Neural cell (in vitro differentiated cells): ENCODE results near the gene ZCCHC14. TPM values are rescaled to one million over a fixed set of nuclear protein-coding genes. Genes with fewer than 3 reads are reported as not detected.
"Not testable (repeated sequence)": the region's sequence is repeated elsewhere in the genome, so short reads cannot be mapped to it uniquely, and the experiment has no call there.

Source experiments
- H2AFZ ChIP-seq: fragments of 200-600, 300-800 bp; sonication (generic), shearing (Covaris generic); 2 replicates; pipeline ENCODE4 v1.6.0; 2014; ENCODE audit warnings: low read depth, mild to moderate bottlenecking, antibody characterized with exemption, low read length, moderate library complexity
- H3F3A ChIP-seq: fragments of 200-600 bp; shearing (Covaris generic); 2 replicates; pipeline ENCODE4 v1.6.1; 2016; ENCODE audit warnings: mild to moderate bottlenecking, moderate library complexity, mixed read lengths, antibody characterized with exemption, low read length; ENCODE audit not compliant: insufficient read depth, poor library complexity, severe bottlenecking
- H3K27ac ChIP-seq: fragments of 200-600, 300-800 bp; sonication (generic), shearing (Covaris generic); 2 replicates; pipeline ENCODE4 v1.5.1; 2014; ENCODE audit warnings: mild to moderate bottlenecking, low read length, moderate library complexity
- H3K27me3 ChIP-seq: fragments of 300-800, 200-600 bp; sonication (generic), shearing (Covaris generic); 2 replicates; pipeline ENCODE4 v1.6.0; 2014; ENCODE audit warnings: mild to moderate bottlenecking, low read depth, low read length, moderate library complexity; ENCODE audit not compliant: insufficient read depth
- H3K36me3 ChIP-seq: fragments of 300-800, 200-600 bp; sonication (generic), shearing (Covaris generic); 2 replicates; pipeline ENCODE4 v1.5.1; 2014; ENCODE audit warnings: mild to moderate bottlenecking, antibody characterized with exemption, low read length, moderate library complexity; ENCODE audit not compliant: insufficient read depth
- H3K4me2 ChIP-seq: fragments of 300-800, 200-600 bp; sonication (generic), shearing (Covaris generic); 2 replicates; pipeline ENCODE4 v1.6.0; 2014; ENCODE audit warnings: mild to moderate bottlenecking, low read length
- H3K4me3 ChIP-seq: fragments of 300-800, 200-600 bp; sonication (generic), shearing (Covaris generic); 2 replicates; pipeline ENCODE4 v1.5.1; 2014; ENCODE audit warnings: mild to moderate bottlenecking, low read length, moderate library complexity
- H3K79me2 ChIP-seq: fragments of 200-600 bp; shearing (Covaris generic); replicated peaks from 2 replicates; pipeline ENCODE4 v1.6.0; 2014; ENCODE audit warnings: mild to moderate bottlenecking, low read length, moderate library complexity; ENCODE audit not compliant: insufficient read depth
- H3K9ac ChIP-seq: fragments of 300-800, 200-600 bp; sonication (generic), shearing (Covaris generic); 2 replicates; pipeline ENCODE4 v1.6.1; 2016; ENCODE audit warnings: mild to moderate bottlenecking, low read length, mixed read lengths
- H3K9me2 ChIP-seq: fragments of 200-600 bp; shearing (Covaris generic); 2 replicates; pipeline ENCODE4 v1.6.1; 2016; ENCODE audit warnings: mild to moderate bottlenecking, low read length, mixed read lengths; ENCODE audit not compliant: insufficient read depth
- H3K9me3 ChIP-seq: fragments of 200-600, 300-800 bp; sonication (generic), shearing (Covaris generic); 2 replicates; pipeline ENCODE4 v1.6.1; 2016; ENCODE audit warnings: mild to moderate bottlenecking, mixed run types, low read length, moderate library complexity, mixed read lengths
- H4K20me1 ChIP-seq: fragments of 200-600 bp; shearing (Covaris generic); 2 replicates; pipeline ENCODE4 v1.6.1; 2016; ENCODE audit warnings: mild to moderate bottlenecking, mixed run types; ENCODE audit not compliant: insufficient read depth
- CTCF ChIP-seq: fragments of 450-650 bp; IDR thresholded peaks from 2 replicates; pipeline ENCODE4 v1.5.1; 2014; ENCODE audit warnings: antibody characterized with exemption, mild to moderate bottlenecking, moderate library complexity; ENCODE audit not compliant: poor library complexity, severe bottlenecking
- EP300 ChIP-seq: fragments of 450-650 bp; conservative IDR thresholded peaks from 2 replicates; pipeline ENCODE4 v1.6.1; 2014; ENCODE audit warnings: antibody characterized with exemption, mild to moderate bottlenecking, moderate library complexity; ENCODE audit not compliant: poor library complexity, severe bottlenecking
- EZH2 ChIP-seq: fragments of 200-600, 300-800 bp; shearing (Covaris generic), sonication (generic); IDR thresholded peaks from 2 replicates; pipeline ENCODE4 v1.6.1; 2014; ENCODE audit warnings: antibody characterized with exemption, low read length, borderline replicate concordance, mild to moderate bottlenecking; ENCODE audit not compliant: insufficient read depth, poor library complexity, severe bottlenecking
- MXI1 ChIP-seq: fragments of 450-650 bp; conservative IDR thresholded peaks from 2 replicates; pipeline ENCODE4 v1.6.1; 2014; ENCODE audit warnings: antibody characterized with exemption, mild to moderate bottlenecking; ENCODE audit not compliant: poor library complexity, severe bottlenecking
- POLR2AphosphoS5 ChIP-seq: IDR thresholded peaks from 2 replicates; pipeline ENCODE4 v1.6.1; 2012
- RAD21 ChIP-seq: fragments of 450-650 bp; conservative IDR thresholded peaks from 2 replicates; pipeline ENCODE4 v1.6.1; 2014; ENCODE audit warnings: antibody characterized with exemption, mild to moderate bottlenecking, moderate library complexity
- REST ChIP-seq: IDR thresholded peaks from 2 replicates; pipeline ENCODE4 v1.6.1; 2012; ENCODE audit warnings: borderline replicate concordance
- SMC3 ChIP-seq: fragments of 450-650 bp; conservative IDR thresholded peaks from 2 replicates; pipeline ENCODE4 v1.6.1; 2014; ENCODE audit warnings: antibody characterized with exemption, mild to moderate bottlenecking, moderate library complexity; ENCODE audit not compliant: poor library complexity
- TAF1 ChIP-seq: IDR thresholded peaks from 2 replicates; pipeline ENCODE4 v1.6.1; 2012; ENCODE audit warnings: low read depth
- polyA plus RNA-seq: library from polyadenylated mRNA; depleted of rRNA; stranded (reverse); fragments of >200 nt; gene quantifications from 2 replicates; pipeline ENCODE4 v1.2.3, GENCODE V29; 2014

Gene ZCCHC14
- polyA plus RNA-seq, 1 donor from 2014 or later = 22.1 TPM

DNA sequence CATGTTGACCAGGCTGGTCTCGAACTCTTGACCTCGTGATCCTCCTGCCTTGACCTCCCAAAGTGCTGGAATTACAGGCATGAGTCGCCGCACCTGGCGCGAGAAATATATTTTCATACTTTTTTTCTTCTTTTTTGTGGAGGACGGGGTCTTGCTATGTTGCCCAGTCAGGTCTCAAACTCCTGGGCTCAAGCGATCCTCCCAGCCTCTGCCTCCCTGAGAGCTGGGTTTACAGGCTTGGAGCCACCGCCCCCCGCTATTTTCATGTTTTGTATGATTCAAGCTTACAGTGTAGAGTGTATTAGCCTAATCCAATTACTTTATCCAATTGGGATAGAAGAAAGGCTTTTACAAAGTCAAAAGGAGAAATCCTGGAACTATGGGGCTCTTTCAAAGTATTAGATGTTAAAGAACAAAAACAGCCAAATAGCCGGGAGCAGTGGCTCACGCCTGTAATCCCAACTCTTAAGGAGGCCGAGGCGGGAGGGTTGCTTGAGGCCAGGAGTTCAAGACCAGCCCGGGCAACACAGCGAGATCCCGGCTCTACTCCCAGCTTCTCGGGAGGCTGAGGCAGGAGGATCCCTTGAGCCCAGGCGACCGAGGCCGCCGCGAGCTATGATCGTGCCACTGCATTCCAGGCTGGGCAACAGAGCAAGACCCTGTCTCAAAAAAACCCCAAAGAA lies 102.0 kb downstream of the ZCCHC14 start:
- Histone ChIP-seq H3K4me2 (peak overlapping the region; percentile 76), H3K9ac (peak overlapping the region; percentile 87), H3F3A (peaks cover 3% of the 10 kb centered on the region), H3K27me3 (no peaks in the 10 kb centered on the region), H3K79me2 (peaks cover 27% of the 10 kb centered on the region), H3K4me3 (peak overlapping the region; percentile 93), H2AFZ (no peak overlapping the region), H4K20me1 (peaks cover 5% of the 10 kb centered on the region), H3K9me2 (no peaks in the 10 kb centered on the region), H3K9me3 (no peaks in the 10 kb centered on the region), H3K27ac (peak overlapping the region; percentile 81), H3K36me3 (no peaks in the 10 kb centered on the region)
- TF ChIP-seq MXI1 (no peak), SMC3 (no peak), EP300 (no peak), CTCF (no peak), RAD21 (no peak)

- not testable (repeated sequence) for H3K4me3 ChIP-seq, H3K27ac ChIP-seq, H3K4me2 ChIP-seq, H3K36me3 ChIP-seq, H3K9me3 ChIP-seq, H3F3A ChIP-seq, H4K20me1 ChIP-seq, H3K9ac ChIP-seq, H2AFZ ChIP-seq, H3K27me3 ChIP-seq, H3K9me2 ChIP-seq
- peaks cover 20% of the 10 kb centered on the region for H3K79me2 ChIP-seq
These were observed 102.9 kb downstream of the ZCCHC14 start for GRCh38 chr16:87389914-87390313.

GRCh38 chr16:87389245-87389644 lies 103.6 kb downstream of the ZCCHC14 start:
- Histone ChIP-seq H3F3A (peaks cover 3% of the 10 kb centered on the region), H2AFZ (no peak overlapping the region), H3K79me2 (peaks cover 13% of the 10 kb centered on the region), H3K9me3 (no peaks in the 10 kb centered on the region), H3K4me3 (no peak overlapping the region), H3K27ac (peak overlapping the region; percentile 85), H3K4me2 (no peak overlapping the region), H4K20me1 (peaks cover 5% of the 10 kb centered on the region), H3K36me3 (no peaks in the 10 kb centered on the region), H3K9me2 (no peaks in the 10 kb centered on the region), H3K27me3 (no peaks in the 10 kb centered on the region), H3K9ac (no peak overlapping the region)
- TF ChIP-seq SMC3 = no peak
- TF ChIP-seq EZH2 = no peak
- TF ChIP-seq CTCF = no peak
- TF ChIP-seq REST = no peak
- TF ChIP-seq MXI1 = no peak
- TF ChIP-seq RAD21 = no peak
- no peak for TF ChIP-seq EP300
- no peak for TF ChIP-seq TAF1
- TF ChIP-seq POLR2AphosphoS5 = no peak
